ENCODE results near the gene UBD. TPM values are rescaled to one million over a fixed set of nuclear protein-coding genes. Genes with fewer than 3 reads are reported as not detected.

Gene UBD
- total and polyA plus RNA-seq, 2 experiments from 2014 or later = 154 to 158 TPM

- no peak overlapping the region for H2AFZ ChIP-seq
- H3K79me2 ChIP-seq = no peaks in the 10 kb centered on the region
- no peak for DNase-seq (ENCODE audit: low spot score)
- H3K27me3 ChIP-seq = no peaks in the 10 kb centered on the region
- no peak overlapping the region for H3K4me2 ChIP-seq
- no peaks in the 10 kb centered on the region for H3K9me3 ChIP-seq (ENCODE audit: low read depth)
- H3K27ac ChIP-seq = no peak overlapping the region
- no peak overlapping the region for H3K4me3 ChIP-seq
- H3K4me1 ChIP-seq (ENCODE audit: insufficient read depth) = no peaks in the 10 kb centered on the region
- H4K20me1 ChIP-seq (ENCODE audit: insufficient read depth, poor library complexity, severe bottlenecking) = no peaks in the 10 kb centered on the region
- TF ChIP-seq CTCF (IDR thresholded peaks at IDR 0.05; ENCODE audit: poor library complexity) (peak; percentile 5), EZH2phosphoT487 (IDR thresholded peaks at IDR 0.05; ENCODE audit: low read depth, severe bottlenecking, unreplicated experiment) (no peak), EZH2 (IDR thresholded peaks at IDR 0.05; ENCODE audit: borderline replicate concordance) (no peak)
- H3K9me2 ChIP-seq (replicated peaks; ENCODE audit: insufficient read depth) = no peaks in the 10 kb centered on the region
- WGBS (ENCODE audit: low lambda C conversion rate, missing lambda C conversion rate) = 47% methylated on average over 4 of the region's 4 CpGs
- H3K36me3 ChIP-seq (replicated peaks; ENCODE audit: insufficient read depth, low read depth) = no peaks in the 10 kb centered on the region
Observed at GRCh38 chr6:29510202-29510601, 49.3 kb downstream of the UBD start.

GRCh38 chr6:29509711-29510110 lies 49.8 kb downstream of the UBD start:
- TF ChIP-seq EZH2 (IDR thresholded peaks at IDR 0.05; ENCODE audit: borderline replicate concordance) = no peak
- no peak for TF ChIP-seq EZH2phosphoT487 (IDR thresholded peaks at IDR 0.05; ENCODE audit: low read depth, severe bottlenecking, unreplicated experiment)
- TF ChIP-seq CTCF (IDR thresholded peaks at IDR 0.05; ENCODE audit: poor library complexity) = no peak

GRCh38 chr6:29509239-29509638 lies 50.3 kb downstream of the UBD start:
- no peaks in the 10 kb centered on the region for H3K27me3 ChIP-seq
- TF ChIP-seq EZH2phosphoT487 (IDR thresholded peaks at IDR 0.05; ENCODE audit: low read depth, severe bottlenecking, unreplicated experiment) = no peak
- H3K4me1 ChIP-seq (ENCODE audit: insufficient read depth) = no peaks in the 10 kb centered on the region
- H3K27ac ChIP-seq = no peak overlapping the region
- H4K20me1 ChIP-seq (ENCODE audit: insufficient read depth, poor library complexity, severe bottlenecking) = no peaks in the 10 kb centered on the region
- DNase-seq (ENCODE audit: low spot score) = no peak
- no peaks in the 10 kb centered on the region for H3K79me2 ChIP-seq
- H3K4me2 ChIP-seq = no peak overlapping the region
- H3K4me3 ChIP-seq = no peak overlapping the region
- no peak overlapping the region for H2AFZ ChIP-seq
- H3K36me3 ChIP-seq (replicated peaks; ENCODE audit: insufficient read depth, low read depth) = no peaks in the 10 kb centered on the region
- H3K9me3 ChIP-seq (ENCODE audit: low read depth) = no peaks in the 10 kb centered on the region
- H3K9me2 ChIP-seq (replicated peaks; ENCODE audit: insufficient read depth) = no peaks in the 10 kb centered on the region
- WGBS (ENCODE audit: low lambda C conversion rate, missing lambda C conversion rate) = 73% methylated on average over 6 of the region's 6 CpGs

More at GRCh38 chr6:29509711-29510110, 49.8 kb downstream of the UBD start:
- DNase-seq (ENCODE audit: low spot score) = no peak
- Histone ChIP-seq H3K9me2 (replicated peaks; ENCODE audit: insufficient read depth) (no peaks in the 10 kb centered on the region), H3K9me3 (ENCODE audit: low read depth) (no peaks in the 10 kb centered on the region), H3K27me3 (no peaks in the 10 kb centered on the region), H4K20me1 (ENCODE audit: insufficient read depth, poor library complexity, severe bottlenecking) (no peaks in the 10 kb centered on the region), H3K79me2 (no peaks in the 10 kb centered on the region), H3K4me3 (no peak overlapping the region), H3K4me1 (ENCODE audit: insufficient read depth) (no peaks in the 10 kb centered on the region), H3K27ac (no peak overlapping the region), H3K36me3 (replicated peaks; ENCODE audit: insufficient read depth, low read depth) (no peaks in the 10 kb centered on the region), H2AFZ (no peak overlapping the region), H3K4me2 (no peak overlapping the region)
- 87% methylated on average over 9 of the region's 9 CpGs for WGBS (ENCODE audit: low lambda C conversion rate, missing lambda C conversion rate)

GRCh38 chr6:29507319-29507718 lies 52.2 kb downstream of the UBD start:
- Histone ChIP-seq H2AFZ (no peak overlapping the region), H3K9me2 (replicated peaks; ENCODE audit: insufficient read depth) (no peaks in the 10 kb centered on the region), H4K20me1 (ENCODE audit: insufficient read depth, poor library complexity, severe bottlenecking) (no peaks in the 10 kb centered on the region), H3K4me3 (no peak overlapping the region), H3K27ac (no peak overlapping the region), H3K36me3 (replicated peaks; ENCODE audit: insufficient read depth, low read depth) (no peaks in the 10 kb centered on the region), H3K4me2 (no peak overlapping the region), H3K27me3 (no peaks in the 10 kb centered on the region), H3K79me2 (no peaks in the 10 kb centered on the region), H3K9me3 (ENCODE audit: low read depth) (no peaks in the 10 kb centered on the region), H3K4me1 (ENCODE audit: insufficient read depth) (no peaks in the 10 kb centered on the region)
- 87% methylated on average over 5 of the region's 5 CpGs for WGBS (ENCODE audit: low lambda C conversion rate, missing lambda C conversion rate)
- no peak for DNase-seq (ENCODE audit: low spot score)
- TF ChIP-seq EZH2phosphoT487 (IDR thresholded peaks at IDR 0.05; ENCODE audit: low read depth, severe bottlenecking, unreplicated experiment) (no peak), CTCF (IDR thresholded peaks at IDR 0.05; ENCODE audit: poor library complexity) (no peak), EZH2 (IDR thresholded peaks at IDR 0.05; ENCODE audit: borderline replicate concordance) (no peak)

Data from hepatocyte (in vitro differentiated cells).